Measurements from ENCODE around the gene BMPR2.

Gene BMPR2

GRCh38 chr2:202588647-202589581, 212.8 kb downstream of the BMPR2 start:
- DNase-seq (ENCODE audit: extremely low read depth, low read depth): peak; percentile 23
- TF ChIP-seq CTCF (IDR thresholded peaks at IDR 0.05; ENCODE audit: low read depth, low read length): peak; percentile 97

GRCh38 chr2:202589582-202589949, 213.4 kb downstream of the BMPR2 start:
- no peak for TF ChIP-seq CTCF (IDR thresholded peaks at IDR 0.05; ENCODE audit: low read depth, low read length)

GRCh38 chr2:202592566-202592965, 216.4 kb downstream of the BMPR2 start:
- TF ChIP-seq CTCF (IDR thresholded peaks at IDR 0.05; ENCODE audit: low read depth, low read length): no peak
- DNase-seq (ENCODE audit: extremely low read depth, low read depth): no peak

More at GRCh38 chr2:202589582-202589949, 213.4 kb downstream of the BMPR2 start:
- DNase-seq (ENCODE audit: extremely low read depth, low read depth): no peak

- TF ChIP-seq CTCF (IDR thresholded peaks at IDR 0.05; ENCODE audit: low read depth, low read length): no peak
- no peak for DNase-seq (ENCODE audit: extremely low read depth, low read depth)
Observed at GRCh38 chr2:202599105-202599504, 223.0 kb downstream of the BMPR2 start.

- no peak for DNase-seq (ENCODE audit: extremely low read depth, low read depth)
- TF ChIP-seq CTCF (IDR thresholded peaks at IDR 0.05; ENCODE audit: low read depth, low read length): no peak
Observed at GRCh38 chr2:202599911-202600310, 223.8 kb downstream of the BMPR2 start.

- DNase-seq (ENCODE audit: extremely low read depth, low read depth): no peak
Observed at GRCh38 chr2:202604699-202605098, 228.6 kb downstream of the BMPR2 start.

More at GRCh38 chr2:202604699-202605098, 228.6 kb downstream of the BMPR2 start:
- TF ChIP-seq CTCF (IDR thresholded peaks at IDR 0.05; ENCODE audit: low read depth, low read length): no peak

Data from AG09319 (cell line).